ENCODE measurements around the gene USP17L20.
"Not testable (repeated sequence)": the region's sequence is repeated elsewhere in the genome, so short reads cannot be mapped to it uniquely, and the experiment has no call there.

The USP17L20 gene

GRCh38 chr4:9257824-9258223 lies at the start of gene USP17L20:
TSS of gene USP17L20 (plus strand) at chr4:9258124. CDS start at chr4:9258124, 0 bp downstream.
- not testable (repeated sequence) for DNase-seq

- DNase-seq: not testable (repeated sequence)
These were observed 47.6 kb upstream of the USP17L20 start, which contains the start of gene USP17L10 for GRCh38 chr4:9210357-9210756. TSS of gene USP17L10 (plus strand) at chr4:9210657. CDS start at chr4:9210657, 0 bp downstream.

- not testable (repeated sequence) for DNase-seq
These were observed 43.2 kb upstream of the USP17L20 start for GRCh38 chr4:9214701-9215100.

- DNase-seq: not testable (repeated sequence)
These were observed 42.8 kb upstream of the USP17L20 start, which contains the start of gene USP17L11 for GRCh38 chr4:9215105-9215504. TSS of gene USP17L11 (plus strand) at chr4:9215405. CDS start at chr4:9215405, 0 bp downstream.

DNA sequence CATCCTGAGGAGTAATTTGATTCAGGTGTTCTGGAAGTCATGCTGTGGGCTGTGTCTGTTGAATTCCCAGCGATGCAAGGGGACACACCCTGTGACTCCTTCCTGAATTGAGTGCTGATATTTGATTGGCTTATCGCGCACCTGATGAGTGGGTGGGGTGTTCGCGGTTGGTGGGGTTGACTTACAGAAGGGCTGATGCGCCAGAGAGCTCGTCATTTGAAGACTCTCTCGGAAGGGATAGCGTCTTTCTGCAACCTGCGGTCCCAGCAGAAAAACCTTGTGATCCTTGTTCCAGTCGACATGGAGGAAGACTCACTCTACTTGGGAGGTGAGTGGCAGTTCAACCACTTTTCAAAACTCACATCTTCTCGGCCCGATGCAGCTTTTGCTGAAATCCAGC lies 38.1 kb upstream of the USP17L20 start, which contains the start of gene USP17L12:
TSS of gene USP17L12 (plus strand) at position 301 of the 400 bp plus-strand sequence. CDS start at position 301, 0 bp downstream.
- DNase-seq: not testable (repeated sequence)

GRCh38 chr4:9224596-9224995 lies 33.3 kb upstream of the USP17L20 start, which contains the start of gene USP17L13:
TSS of gene USP17L13 (plus strand) at chr4:9224896. CDS start at chr4:9224896, 0 bp downstream.
- DNase-seq: not testable (repeated sequence)

DNA sequence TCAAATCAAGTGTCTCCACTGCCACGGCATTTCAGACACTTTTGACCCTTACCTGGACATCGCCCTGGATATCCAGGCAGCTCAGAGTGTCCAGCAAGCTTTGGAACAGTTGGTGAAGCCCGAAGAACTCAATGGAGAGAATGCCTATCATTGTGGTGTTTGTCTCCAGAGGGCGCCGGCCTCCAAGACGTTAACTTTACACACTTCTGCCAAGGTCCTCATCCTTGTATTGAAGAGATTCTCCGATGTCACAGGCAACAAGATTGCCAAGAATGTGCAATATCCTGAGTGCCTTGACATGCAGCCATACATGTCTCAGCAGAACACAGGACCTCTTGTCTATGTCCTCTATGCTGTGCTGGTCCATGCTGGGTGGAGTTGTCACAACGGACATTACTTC lies 27.7 kb upstream of the USP17L20 start:
- not testable (repeated sequence) for DNase-seq

GRCh38 chr4:9234085-9234484 lies 23.8 kb upstream of the USP17L20 start, which contains the start of gene USP17L15:
TSS of gene USP17L15 (plus strand) at chr4:9234385. CDS start at chr4:9234385, 0 bp downstream.
- DNase-seq: not testable (repeated sequence)

- not testable (repeated sequence) for DNase-seq
These were observed 19.5 kb upstream of the USP17L20 start for GRCh38 chr4:9238461-9238860.

GRCh38 chr4:9243579-9243978 lies 14.3 kb upstream of the USP17L20 start, which contains the start of gene USP17L17:
TSS of gene USP17L17 (plus strand) at chr4:9243879. CDS start at chr4:9243879, 0 bp downstream.
- not testable (repeated sequence) for DNase-seq

GRCh38 chr4:9247953-9248680 lies 9.8 kb upstream of the USP17L20 start, which contains the start of gene USP17L18:
TSS of gene USP17L18 (plus strand) at chr4:9248630. CDS start at chr4:9248630, 0 bp downstream.
- DNase-seq: peak; percentile 0

GRCh38 chr4:9253078-9253477 lies 4.8 kb upstream of the USP17L20 start, which contains the start of gene USP17L19:
TSS of gene USP17L19 (plus strand) at chr4:9253378. CDS start at chr4:9253378, 0 bp downstream.
- DNase-seq: not testable (repeated sequence)

GRCh38 chr4:9262572-9262971 lies 4.6 kb downstream of the USP17L20 start, which contains the start of gene USP17L21:
TSS of gene USP17L21 (plus strand) at chr4:9262872. CDS start at chr4:9262872, 0 bp downstream.
- not testable (repeated sequence) for DNase-seq

GRCh38 chr4:9267319-9267718 lies 9.4 kb downstream of the USP17L20 start, which contains the start of gene USP17L22:
TSS of gene USP17L22 (plus strand) at chr4:9267619. CDS start at chr4:9267619, 0 bp downstream.
- DNase-seq: not testable (repeated sequence)

DNA sequence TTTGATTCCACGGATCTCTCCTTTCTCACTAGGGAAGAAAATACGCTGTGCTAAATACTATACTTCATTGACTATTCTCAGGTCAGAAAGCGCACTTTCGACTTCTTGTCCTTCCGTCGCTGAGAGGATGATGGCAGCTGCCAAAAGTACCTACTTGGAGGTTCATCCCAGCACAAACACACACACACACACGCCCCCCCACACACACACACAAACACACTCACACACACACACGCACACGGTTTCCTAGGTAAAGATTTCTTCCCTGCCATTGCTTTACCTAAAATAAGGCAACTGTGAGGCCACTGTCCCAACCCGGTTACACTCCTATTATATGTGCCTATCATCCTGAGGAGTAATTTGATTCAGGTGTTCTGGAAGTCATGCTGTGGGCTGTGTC lies 13.8 kb downstream of the USP17L20 start:
- not testable (repeated sequence) for DNase-seq

All from hematopoietic multipotent progenitor cell treated with erythropoietin and hydrocortisone succinate and interleukin-3 and kit ligand, for 8 days (in vitro differentiated cells).